HepG2 (cell line): ENCODE measurements around the gene CELSR3. TPM values are rescaled to one million over a fixed set of nuclear protein-coding genes. Genes with fewer than 3 reads are reported as not detected.
A peak's percentile ranks its signal among the peaks of the same experiment; 100 is the strongest.

Experiments used
- ARID5B ChIP-seq: IDR thresholded peaks from 2 replicates; pipeline ENCODE4 v1.4.0; 2020; ENCODE audit warnings: mild to moderate bottlenecking, missing genetic modification reagents
- DRAP1 ChIP-seq: IDR thresholded peaks from 2 replicates; pipeline ENCODE4 v1.6.1; 2016; ENCODE audit warnings: missing genetic modification reagents, missing compliant biosample characterization
- FOXP1 ChIP-seq, 2 experiments: fragments of 450-650 bp in 1 of 2; IDR thresholded peaks; 2 replicates each; pipeline ENCODE4 v1.6.1; 2017 to 2018; ENCODE audit warnings: antibody characterized with exemption in 1 of 2
- GATAD2A ChIP-seq: IDR thresholded peaks from 2 replicates; pipeline ENCODE4 v1.6.1; 2016
- HOXD1 ChIP-seq: sonication (generic); formaldehyde crosslinking; IDR thresholded peaks from 2 replicates; pipeline ENCODE4 v1.5.0; 2020; ENCODE audit warnings: missing genetic modification reagents
- MYC ChIP-seq: sonication (generic); formaldehyde crosslinking; IDR thresholded peaks from 2 replicates; pipeline ENCODE4 v1.9.0; 2021; ENCODE audit warnings: missing genetic modification reagents, borderline replicate concordance
- NCOA1 ChIP-seq: sonication (generic); formaldehyde crosslinking; IDR thresholded peaks from 2 replicates; pipeline ENCODE4 v1.9.0; 2021; ENCODE audit warnings: missing genetic modification reagents
- NFKB2 ChIP-seq: sonication (generic); formaldehyde crosslinking; IDR thresholded peaks from 2 replicates; pipeline ENCODE4 v1.4.0; 2020; ENCODE audit warnings: missing genetic modification reagents, borderline replicate concordance
- POLR2AphosphoS2 ChIP-seq: IDR thresholded peaks from 2 replicates; pipeline ENCODE4 v1.6.1; 2011; ENCODE audit warnings: low read depth, low read length, improper control_type of control experiment
- RAD21 ChIP-seq: fragments of 450-650 bp; formaldehyde crosslinking; IDR thresholded peaks from 2 replicates; pipeline ENCODE4 v1.5.0; 2020; ENCODE audit warnings: mild to moderate bottlenecking
- SMARCC2 ChIP-seq: fragments of 450-650 bp; IDR thresholded peaks from 2 replicates; pipeline ENCODE4 v1.6.1; 2017; ENCODE audit warnings: antibody characterized with exemption, mild to moderate bottlenecking
- TFDP1 ChIP-seq: IDR thresholded peaks from 2 replicates; pipeline ENCODE4 v1.6.1; 2016; ENCODE audit warnings: missing compliant biosample characterization, missing genetic modification reagents, borderline replicate concordance
- THAP9 ChIP-seq: sonication (generic); formaldehyde crosslinking; IDR thresholded peaks from 2 replicates; pipeline ENCODE4; 2020; ENCODE audit warnings: missing genetic modification reagents, mild to moderate bottlenecking, borderline replicate concordance
- YEATS4 ChIP-seq: sonication (generic); formaldehyde crosslinking; IDR thresholded peaks from 2 replicates; pipeline ENCODE4 v1.4.0; 2020; ENCODE audit warnings: missing genetic modification reagents, borderline replicate concordance
- ZBTB2 ChIP-seq: sonication (generic); formaldehyde crosslinking; IDR thresholded peaks from 2 replicates; pipeline ENCODE4 v1.8.0; 2022; ENCODE audit warnings: low read depth, missing genetic modification reagents
- ZNF567 ChIP-seq: sonication (generic); formaldehyde crosslinking; IDR thresholded peaks from 2 replicates; pipeline ENCODE4 v1.8.1; 2023; ENCODE audit warnings: mild to moderate bottlenecking, missing genetic modification reagents, borderline replicate concordance
- ZNF792 ChIP-seq: IDR thresholded peaks from 2 replicates; pipeline ENCODE4 v1.6.1; 2016
- ZSCAN25 ChIP-seq: sonication (generic); formaldehyde crosslinking; IDR thresholded peaks from 2 replicates; pipeline ENCODE4 v1.8.0; 2022; ENCODE audit warnings: mild to moderate bottlenecking, missing genetic modification reagents
- polyA plus RNA-seq, 8 experiments: library from polyadenylated mRNA; depleted of rRNA in 3 of 8; stranded (reverse) in 7 of 8; unstranded in 1 of 8; fragments of >200 nt; fragmentation: Illumina TruSeq in 4 of 8; extraction: Trizol in 4 of 8; gene quantifications; 2 replicates each; pipeline versions ENCODE4 v1.2.1 to v1.2.3, GENCODE V29; 2011 to 2016; ENCODE audit warnings: low read depth in 4 of 8, missing spikeins in 1 of 8, mixed read lengths in 1 of 8; ENCODE audit not compliant: insufficient read depth in 1 of 8
- total RNA-seq, 5 experiments: library from RNA; depleted of rRNA; stranded (reverse); fragments of >200 nt; fragmentation: Illumina TruSeq; extraction: Trizol; gene quantifications; 2 replicates each; pipeline ENCODE4 v1.2.3, GENCODE V29; 2016; ENCODE audit warnings: low read depth in 1 of 5

Gene CELSR3
- total and polyA plus RNA-seq, 2 of the 13 experiments (the other 11 are each of a cell fraction or from before 2014, with no cell fraction given) = 5.4 to 6.7 TPM

- TF ChIP-seq HOXD1 (CRISPR knock-in tag) (0 out of 2 replicates have a peak, but pooled peaks have one; percentile 37), SMARCC2 (no peak), ZBTB2 (CRISPR knock-in tag) (no peak), ZNF567 (CRISPR knock-in tag) (peak; percentile 96), TFDP1 (CRISPR knock-in tag) (peak; percentile 80; the same call in 1 of the 2 replicates), MYC (CRISPR knock-in tag) (peak; percentile 80; the same call in 1 of the 2 replicates), FOXP1 (IDR thresholded peaks at IDR 0.05) (no peak), FOXP1 (CRISPR knock-in tag; IDR thresholded peaks at IDR 0.05) (no peak), ZSCAN25 (CRISPR knock-in tag) (peak; percentile 61; the same call in 1 of the 2 replicates), GATAD2A (no peak), RAD21 (peak; percentile 85), DRAP1 (CRISPR knock-in tag) (peak; percentile 83), YEATS4 (peak; percentile 93), ZNF792 (CRISPR knock-in tag) (peak; percentile 85; the same call in 1 of the 2 replicates), THAP9 (CRISPR knock-in tag) (peak; percentile 86; the same call in 1 of the 2 replicates), NCOA1 (no peak), POLR2AphosphoS2 (no peak), ARID5B (CRISPR knock-in tag) (peak; percentile 30; the same call in 1 of the 2 replicates), NFKB2 (CRISPR knock-in tag) (peak; percentile 42; the same call in 1 of the 2 replicates)
Measured at GRCh38 chr3:48609088-48610005, 53.3 kb downstream of the CELSR3 start, which contains the start of gene UQCRC1 (continued).
